Measurements from ENCODE around the gene PTPN3.
"Not testable (repeated sequence)": the region's sequence is repeated elsewhere in the genome, so short reads cannot be mapped to it uniquely, and the experiment has no call there.

The PTPN3 gene

GRCh38 chr9:109385499-109385898 is 112.6 kb downstream of the PTPN3 start:
- FAIRE-seq: no peak

DNA sequence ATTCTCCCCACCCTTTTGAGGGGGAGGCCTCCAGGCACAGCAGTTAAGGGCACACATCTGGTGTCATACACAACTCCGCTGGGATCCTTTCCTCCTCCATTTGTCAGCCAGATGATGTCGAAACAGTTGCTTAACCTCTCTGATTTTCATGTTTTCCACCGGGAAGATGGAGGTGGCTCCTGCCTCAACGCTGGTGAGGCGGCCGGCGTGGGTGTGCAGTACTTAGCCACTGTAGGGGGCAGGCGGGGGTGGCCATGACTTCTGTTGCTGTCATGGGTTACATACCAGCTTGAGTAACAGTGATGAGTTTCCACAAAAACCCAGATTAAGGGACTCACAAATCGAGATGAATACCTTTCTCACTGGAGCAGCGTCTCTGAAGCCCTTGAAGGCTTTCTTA is 114.2 kb downstream of the PTPN3 start:
- FAIRE-seq: no peak

- FAIRE-seq: no peak
Measured at GRCh38 chr9:109383356-109383755, 114.8 kb downstream of the PTPN3 start.

GRCh38 chr9:109382585-109382984 is 115.5 kb downstream of the PTPN3 start:
- FAIRE-seq: no peak

DNA sequence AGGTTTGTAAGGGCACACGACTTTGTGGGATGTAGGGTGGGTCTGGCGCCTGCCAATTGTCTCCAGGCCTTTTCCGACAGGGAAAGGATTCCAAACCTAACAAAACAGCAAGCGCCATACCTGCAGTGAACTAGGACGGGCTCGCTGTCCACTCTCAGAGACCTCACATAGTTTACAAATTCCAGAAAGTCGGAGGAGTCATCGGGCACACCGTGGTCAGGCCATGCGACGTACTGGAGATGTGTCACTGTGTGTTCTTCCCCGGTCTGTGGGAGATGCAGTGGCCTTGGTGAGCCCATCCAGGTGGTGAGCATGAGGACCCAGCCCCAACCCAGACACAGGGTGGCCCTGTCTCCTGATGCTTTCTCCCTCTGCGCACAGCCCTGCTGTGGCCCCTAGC is 115.9 kb downstream of the PTPN3 start:
- no peak for FAIRE-seq

DNA sequence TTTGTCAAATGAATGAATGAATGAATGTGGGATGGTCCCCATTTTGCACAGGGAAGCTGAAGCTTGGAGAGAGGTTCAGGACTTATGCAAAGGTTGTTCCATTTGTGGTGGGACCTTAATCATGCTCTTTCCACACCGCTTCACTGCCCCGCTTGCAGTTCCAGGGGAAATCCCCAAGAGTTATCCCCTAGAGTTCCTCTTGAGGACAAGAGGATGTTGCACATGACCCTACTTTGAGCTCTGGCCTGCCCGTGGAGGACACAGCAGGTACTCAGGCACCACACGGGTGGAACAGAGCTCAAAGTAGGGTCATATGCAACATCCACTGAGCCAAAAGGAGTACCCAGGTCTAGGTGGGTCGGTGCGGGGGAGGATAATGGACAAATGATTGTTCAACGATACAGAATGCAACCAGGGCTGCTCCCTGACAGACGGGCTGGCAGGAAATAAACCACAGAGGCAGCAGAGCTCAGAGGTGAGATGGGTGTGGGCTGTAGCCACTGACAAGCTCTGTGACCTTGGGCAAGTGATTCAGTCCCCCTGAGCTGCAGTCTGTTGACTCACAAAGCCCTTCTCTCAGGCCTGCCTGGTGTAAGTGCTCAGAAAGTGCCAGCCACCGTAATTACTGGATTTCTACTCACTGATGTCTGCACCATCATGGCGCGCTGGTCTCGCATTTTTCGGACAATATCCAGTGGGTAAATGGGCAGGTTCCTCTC is 116.9 kb downstream of the PTPN3 start:
- no peak for FAIRE-seq

GRCh38 chr9:109379513-109379912 is 118.6 kb downstream of the PTPN3 start:
- FAIRE-seq: no peak

GRCh38 chr9:109378316-109378715 is 119.8 kb downstream of the PTPN3 start:
- no peak for FAIRE-seq

- FAIRE-seq: no peak
Measured at GRCh38 chr9:109372246-109372645, 125.9 kb downstream of the PTPN3 start.

DNA sequence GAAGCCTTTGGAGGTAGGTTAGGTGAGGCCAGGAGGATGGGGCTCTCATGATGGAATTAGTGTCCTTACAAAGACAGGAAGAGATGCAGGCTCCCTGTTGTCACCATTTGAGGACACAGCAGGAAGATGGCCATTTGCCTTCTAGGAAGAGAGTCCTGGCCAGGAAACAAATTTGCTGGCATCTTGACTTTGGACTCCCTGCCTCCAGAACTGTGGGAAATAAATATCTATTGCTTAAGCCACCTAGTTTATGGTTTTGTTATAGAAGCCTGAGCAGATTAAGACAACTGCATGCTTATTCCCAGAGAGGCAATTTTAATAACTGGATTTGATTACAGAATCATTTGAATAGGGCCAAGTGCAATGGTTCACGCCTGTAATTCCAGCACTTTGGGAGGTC is 126.7 kb downstream of the PTPN3 start:
- no peak for FAIRE-seq

DNA sequence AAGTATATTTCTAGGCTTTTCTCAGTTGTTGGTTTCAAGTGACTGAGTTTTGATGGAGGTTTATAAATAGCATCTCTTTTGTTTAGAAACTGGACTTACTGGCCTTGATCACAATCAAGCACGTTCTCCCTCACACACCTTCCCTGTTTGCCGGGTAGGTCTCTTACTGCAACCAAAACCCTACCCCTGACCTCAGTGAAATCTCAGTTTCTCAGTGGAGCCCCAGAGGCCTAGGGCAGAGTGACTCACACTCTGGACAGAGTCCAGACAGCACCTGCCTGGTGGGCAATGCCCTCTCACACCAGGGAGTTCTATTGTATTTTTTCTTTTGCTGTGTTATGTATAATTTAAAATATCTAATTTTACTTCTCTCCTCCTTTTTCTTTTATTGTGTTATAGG is 128.8 kb downstream of the PTPN3 start:
- no peak for FAIRE-seq

DNA sequence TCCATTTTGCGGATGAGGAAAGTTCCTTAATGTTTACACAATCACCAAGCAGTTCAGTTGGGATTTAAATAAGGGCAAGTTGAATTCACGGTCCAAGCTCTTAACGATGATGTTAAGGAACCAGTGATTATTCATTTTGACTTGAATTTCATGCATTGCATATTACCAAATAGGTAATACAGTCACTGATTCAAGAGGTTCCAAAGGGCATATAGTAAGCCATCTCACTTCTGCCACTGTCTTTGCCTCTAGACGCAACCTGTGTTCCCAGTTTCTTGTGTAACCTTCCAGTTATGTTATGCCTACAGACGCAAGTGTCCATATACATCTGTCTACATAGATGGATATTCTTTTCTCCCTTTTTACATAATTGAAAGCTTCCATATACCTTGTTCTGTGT is 137.3 kb downstream of the PTPN3 start:
- FAIRE-seq: no peak

GRCh38 chr9:109358968-109359603 is 139.0 kb downstream of the PTPN3 start:
- FAIRE-seq: not testable (repeated sequence)

- FAIRE-seq: no peak
Measured at GRCh38 chr9:109355564-109356297, 142.4 kb downstream of the PTPN3 start.

GRCh38 chr9:109354190-109354589 is 143.9 kb downstream of the PTPN3 start:
- FAIRE-seq: no peak

DNA sequence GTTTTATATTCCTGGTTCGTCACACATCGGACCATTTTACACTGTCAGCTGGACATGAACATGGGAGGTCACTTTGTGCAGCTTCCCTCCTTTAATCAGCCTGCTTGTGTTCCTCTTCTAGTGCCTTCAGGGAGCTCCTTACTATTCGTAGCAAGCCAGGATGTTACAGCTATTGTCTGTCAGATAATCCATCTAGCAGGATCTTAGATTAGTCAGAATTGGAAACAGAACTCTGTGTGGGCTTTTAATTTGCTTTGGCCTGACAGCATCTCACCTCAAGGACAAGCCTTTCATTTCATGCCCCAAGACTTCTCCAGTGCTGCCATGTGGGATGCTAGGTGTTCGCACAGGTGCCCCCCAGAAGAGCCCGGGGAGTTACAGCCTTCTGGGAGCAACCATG is 147.1 kb downstream of the PTPN3 start:
- no peak for FAIRE-seq

DNA sequence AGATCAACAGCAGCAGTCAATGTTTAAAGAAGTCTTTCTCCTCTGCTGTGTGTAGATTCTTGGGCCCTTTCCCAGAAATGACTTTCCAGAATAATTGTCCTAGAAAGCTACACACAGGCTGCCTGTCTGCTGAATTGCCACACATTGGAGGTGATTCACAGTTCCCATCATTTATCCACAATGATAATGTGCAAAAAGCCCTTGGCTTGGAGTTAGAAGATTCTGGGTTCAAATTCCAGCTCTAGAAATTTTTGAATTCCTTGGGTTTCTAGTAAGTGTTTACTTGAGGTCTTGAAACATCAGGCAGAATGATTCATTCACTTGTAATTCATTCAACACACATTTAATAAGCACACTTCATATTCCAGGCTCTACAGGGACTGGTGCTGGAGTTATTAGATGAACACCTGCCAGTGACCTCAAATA is 148.7 kb downstream of the PTPN3 start:
- no peak for FAIRE-seq

DNA sequence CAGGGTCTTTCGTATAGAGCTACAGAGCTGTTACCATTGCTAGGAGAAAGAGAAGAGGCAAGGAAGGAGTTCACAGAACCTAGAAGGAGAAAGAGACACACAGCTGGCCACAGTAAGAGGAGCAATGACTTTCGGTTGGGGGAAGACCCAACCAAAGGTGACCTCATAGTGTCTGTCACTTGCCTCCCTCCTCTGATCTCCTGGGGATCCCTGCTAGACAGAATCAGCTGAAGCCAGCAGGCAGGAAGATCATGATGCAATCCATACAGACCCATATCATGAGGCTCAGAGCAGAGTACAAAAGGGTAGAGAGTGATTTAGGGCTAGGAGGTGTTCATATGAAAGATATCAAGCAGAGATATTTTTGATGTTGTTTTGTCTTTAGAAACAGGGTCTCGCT is 151.2 kb downstream of the PTPN3 start:
- FAIRE-seq: no peak

GRCh38 chr9:109344866-109345265 is 153.2 kb downstream of the PTPN3 start:
- FAIRE-seq: no peak

DNA sequence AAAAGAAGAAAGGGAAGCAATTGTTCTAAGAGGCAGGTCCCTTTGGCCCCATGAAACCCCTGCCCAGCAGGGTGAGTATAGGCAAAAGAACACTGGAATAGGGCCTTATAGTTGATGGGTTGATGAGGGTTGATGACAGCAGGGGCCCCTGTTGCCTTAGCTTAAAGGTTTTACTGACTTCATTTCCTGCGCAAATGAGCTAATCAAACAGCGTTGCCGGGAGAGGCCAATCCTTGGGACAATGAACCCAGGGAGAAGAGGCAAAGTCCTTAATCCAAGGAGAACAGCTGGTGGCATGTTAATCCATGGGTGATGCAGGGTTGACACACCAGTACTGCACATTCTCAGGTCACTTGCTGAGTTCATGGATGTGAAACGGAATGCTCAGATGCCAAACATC is 155.2 kb downstream of the PTPN3 start:
- no peak for FAIRE-seq

GRCh38 chr9:109341561-109341960 is 156.5 kb downstream of the PTPN3 start:
- FAIRE-seq: no peak

DNA sequence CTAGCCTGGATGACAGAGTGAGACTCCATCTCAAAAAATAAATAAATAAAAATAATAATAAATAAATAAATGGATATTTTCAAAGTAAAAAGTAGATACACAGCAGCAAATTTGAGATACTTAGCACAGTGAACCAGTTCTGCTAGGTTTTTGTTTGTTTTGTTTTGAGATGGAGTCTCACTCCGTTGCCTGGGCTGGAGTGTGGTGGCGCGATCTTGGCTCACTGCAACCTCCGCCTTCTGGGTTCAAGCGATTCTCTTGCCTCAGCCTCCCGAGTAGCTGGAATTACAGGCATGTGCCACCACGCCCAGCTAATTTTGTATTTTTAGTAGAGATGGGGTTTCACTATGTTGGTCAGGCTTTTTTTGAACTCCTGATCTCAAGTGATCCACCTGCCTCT is 157.1 kb downstream of the PTPN3 start:
- FAIRE-seq: not testable (repeated sequence)

DNA sequence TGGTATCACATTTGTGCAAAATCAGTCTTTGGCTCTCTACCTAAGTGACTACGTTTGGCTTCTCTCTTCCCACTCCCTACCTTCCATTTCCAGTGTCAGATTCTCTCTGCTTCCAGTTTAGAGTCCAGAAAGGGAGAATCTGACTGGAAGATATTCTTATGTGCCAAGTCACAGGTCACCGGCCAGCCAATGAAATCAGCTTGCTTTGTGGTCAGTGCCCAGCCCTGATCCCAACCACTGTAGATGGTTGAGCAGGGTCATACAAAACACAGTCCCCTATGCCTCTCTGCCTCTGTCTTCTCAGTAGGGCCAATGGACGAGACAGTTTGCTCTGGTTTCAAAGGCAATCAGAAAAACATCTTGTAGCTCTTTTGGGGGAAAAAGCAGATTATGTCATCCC is 161.7 kb downstream of the PTPN3 start:
- no peak for FAIRE-seq

DNA sequence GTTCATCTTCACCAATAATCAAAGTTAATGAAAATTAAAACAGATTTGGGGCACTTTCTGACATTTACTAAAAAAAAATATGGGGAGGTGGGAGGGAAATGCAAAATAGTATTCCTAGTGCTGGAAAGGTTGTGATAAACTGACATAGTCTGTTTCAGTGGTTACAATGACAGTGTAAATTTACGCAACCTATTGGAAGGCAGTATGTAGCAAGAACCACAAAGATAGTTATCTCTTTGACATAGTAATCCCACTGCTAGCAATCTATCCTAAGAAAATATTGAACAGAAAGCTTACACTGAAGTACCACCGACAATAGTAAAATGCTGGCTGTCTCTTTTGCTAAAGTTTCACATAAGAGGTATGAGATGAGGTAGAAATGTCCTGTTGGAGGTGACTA is 162.2 kb downstream of the PTPN3 start:
- no peak for FAIRE-seq

Measured in islet of Langerhans (tissue), 1 donor.